ENCODE results near the gene KNDC1.

GRCh38 chr10:133128126-133129070 is 31.6 kb upstream of the KNDC1 start:
- TF ChIP-seq POLR2A (IDR thresholded peaks at IDR 0.05; ENCODE audit: low read length) = no peak
- no peak for TF ChIP-seq GATA1 (IDR thresholded peaks at IDR 0.05; ENCODE audit: low read depth, low read length)

Measured in erythroblast (primary cell).